Gastrocnemius medialis (tissue), 4 donors: ENCODE measurements around the gene TMEM91.

Experiments
- POLR2A ChIP-seq, 2 donors: fragments of 450-650 bp; IDR thresholded peaks; one replicate each; pipeline ENCODE4 v1.6.1; 2017; ENCODE audit warnings: antibody characterized with exemption in 2 of 2, mild to moderate bottlenecking in 2 of 2, moderate library complexity in 2 of 2
- TF ChIP-seq, protein P1 (sequence below), 5 experiments: fragments of 450-650 bp in 3 of 5; fragments of 200-600 bp in 2 of 5; sonication (generic) in 2 of 5; IDR thresholded peaks in 4 of 5; conservative IDR thresholded peaks in 1 of 5; 1 replicate in 4 of 5; 2 replicates in 1 of 5; pipeline ENCODE4 v1.5.1; 2016 to 2019; ENCODE audit warnings: antibody characterized with exemption in 5 of 5, mild to moderate bottlenecking in 3 of 5, moderate library complexity in 3 of 5

GRCh38 chr19:41411100-41411967 is 35.0 kb downstream of the TMEM91 start:
- TF ChIP-seq, protein P1, sequence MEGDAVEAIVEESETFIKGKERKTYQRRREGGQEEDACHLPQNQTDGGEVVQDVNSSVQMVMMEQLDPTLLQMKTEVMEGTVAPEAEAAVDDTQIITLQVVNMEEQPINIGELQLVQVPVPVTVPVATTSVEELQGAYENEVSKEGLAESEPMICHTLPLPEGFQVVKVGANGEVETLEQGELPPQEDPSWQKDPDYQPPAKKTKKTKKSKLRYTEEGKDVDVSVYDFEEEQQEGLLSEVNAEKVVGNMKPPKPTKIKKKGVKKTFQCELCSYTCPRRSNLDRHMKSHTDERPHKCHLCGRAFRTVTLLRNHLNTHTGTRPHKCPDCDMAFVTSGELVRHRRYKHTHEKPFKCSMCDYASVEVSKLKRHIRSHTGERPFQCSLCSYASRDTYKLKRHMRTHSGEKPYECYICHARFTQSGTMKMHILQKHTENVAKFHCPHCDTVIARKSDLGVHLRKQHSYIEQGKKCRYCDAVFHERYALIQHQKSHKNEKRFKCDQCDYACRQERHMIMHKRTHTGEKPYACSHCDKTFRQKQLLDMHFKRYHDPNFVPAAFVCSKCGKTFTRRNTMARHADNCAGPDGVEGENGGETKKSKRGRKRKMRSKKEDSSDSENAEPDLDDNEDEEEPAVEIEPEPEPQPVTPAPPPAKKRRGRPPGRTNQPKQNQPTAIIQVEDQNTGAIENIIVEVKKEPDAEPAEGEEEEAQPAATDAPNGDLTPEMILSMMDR (IDR thresholded peaks at IDR 0.05 in 4 of 5, conservative IDR thresholded peaks at IDR 0.05 in 1 of 5): no peak
- no peak for TF ChIP-seq POLR2A (IDR thresholded peaks at IDR 0.05)
